ENCODE data around the gene FAM25G. TPM values are rescaled to one million over a fixed set of nuclear protein-coding genes. Genes with fewer than 3 reads are reported as not detected.

FAM25G gene
- total RNA-seq, 1 donor from 2014 or later = not detected

GRCh38 chr10:47443145-47443544 is 48.4 kb downstream of the FAM25G start:
- H3K9me3 Mint-ChIP-seq (ENCODE audit: unreplicated experiment) = no peaks in the 10 kb centered on the region
- H3K36me3 Mint-ChIP-seq (ENCODE audit: low read depth, unreplicated experiment) = peaks cover 6% of the 10 kb centered on the region
- peaks cover 5% of the 10 kb centered on the region for H3K4me1 Mint-ChIP-seq (ENCODE audit: unreplicated experiment)
- H3K4me3 Mint-ChIP-seq (ENCODE audit: unreplicated experiment) = no peak overlapping the region
- DNase-seq (ENCODE audit: low spot score) = no peak
- no peak for TF ChIP-seq CTCF (IDR thresholded peaks at IDR 0.05; ENCODE audit: unreplicated experiment)
- H3K27ac Mint-ChIP-seq (ENCODE audit: unreplicated experiment) = no peak overlapping the region
- H3K27me3 Mint-ChIP-seq (ENCODE audit: unreplicated experiment) = peaks cover 11% of the 10 kb centered on the region

DNA sequence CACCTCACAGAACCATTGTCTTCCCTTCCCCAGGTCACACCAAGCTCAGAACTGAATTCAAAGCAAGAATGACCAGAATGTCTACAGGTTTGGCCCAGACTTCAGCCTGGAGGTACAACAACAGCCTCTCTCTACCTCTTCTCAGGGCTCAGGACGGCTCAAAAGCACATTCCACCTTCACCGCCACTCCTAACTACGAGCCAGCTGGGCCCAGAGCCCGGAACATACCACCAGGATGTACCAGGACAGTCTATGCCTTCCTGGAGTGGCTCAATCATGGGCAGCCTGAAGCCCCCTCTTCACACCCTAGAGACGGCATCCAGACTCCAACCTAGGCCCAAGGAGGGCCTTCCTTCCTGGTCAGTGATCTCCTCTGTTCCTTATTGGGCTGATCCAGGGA is 49.1 kb downstream of the FAM25G start:
- H3K27me3 Mint-ChIP-seq (ENCODE audit: unreplicated experiment) = peaks cover 7% of the 10 kb centered on the region
- no peaks in the 10 kb centered on the region for H3K9me3 Mint-ChIP-seq (ENCODE audit: unreplicated experiment)
- H3K36me3 Mint-ChIP-seq (ENCODE audit: low read depth, unreplicated experiment) = peaks cover 6% of the 10 kb centered on the region
- DNase-seq (ENCODE audit: low spot score) = no peak
- no peak overlapping the region for H3K27ac Mint-ChIP-seq (ENCODE audit: unreplicated experiment)
- H3K4me1 Mint-ChIP-seq (ENCODE audit: unreplicated experiment) = no peaks in the 10 kb centered on the region
- H3K4me3 Mint-ChIP-seq (ENCODE audit: unreplicated experiment) = no peak overlapping the region
- TF ChIP-seq CTCF (IDR thresholded peaks at IDR 0.05; ENCODE audit: unreplicated experiment) = no peak

DNA sequence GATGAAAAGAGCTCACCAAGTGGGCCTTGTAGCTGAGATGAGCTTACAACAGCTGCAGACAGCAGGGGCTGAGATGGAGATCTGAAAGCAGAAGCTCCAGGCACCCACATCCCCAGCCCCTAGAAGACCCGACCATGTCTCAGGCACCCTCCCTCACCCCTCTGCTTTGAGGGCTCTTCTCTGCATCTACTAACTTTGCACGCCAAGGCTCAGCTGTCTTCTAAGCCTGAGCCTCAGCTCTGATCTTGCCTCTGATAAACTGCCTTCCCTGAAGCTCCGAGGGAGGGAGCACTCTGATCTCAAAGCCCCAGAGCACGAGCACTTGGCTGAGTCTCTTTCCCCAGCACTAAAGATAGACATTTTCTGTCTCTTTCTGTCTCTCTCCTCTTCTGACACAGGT is 49.6 kb downstream of the FAM25G start:
- peaks cover 6% of the 10 kb centered on the region for H3K36me3 Mint-ChIP-seq (ENCODE audit: low read depth, unreplicated experiment)
- no peak for TF ChIP-seq CTCF (IDR thresholded peaks at IDR 0.05; ENCODE audit: unreplicated experiment)
- H3K27ac Mint-ChIP-seq (ENCODE audit: unreplicated experiment) = no peak overlapping the region
- peaks cover 6% of the 10 kb centered on the region for H3K27me3 Mint-ChIP-seq (ENCODE audit: unreplicated experiment)
- no peak overlapping the region for H3K4me3 Mint-ChIP-seq (ENCODE audit: unreplicated experiment)
- H3K9me3 Mint-ChIP-seq (ENCODE audit: unreplicated experiment) = no peaks in the 10 kb centered on the region
- H3K4me1 Mint-ChIP-seq (ENCODE audit: unreplicated experiment) = no peaks in the 10 kb centered on the region
- DNase-seq (ENCODE audit: low spot score) = no peak

- DNase-seq (ENCODE audit: low spot score) = no peak
These were observed 51.3 kb downstream of the FAM25G start for GRCh38 chr10:47440207-47440606.

More at GRCh38 chr10:47440207-47440606, 51.3 kb downstream of the FAM25G start:
- no peak for TF ChIP-seq CTCF (IDR thresholded peaks at IDR 0.05; ENCODE audit: unreplicated experiment)
- Mint-ChIP-seq H3K9me3 (ENCODE audit: unreplicated experiment) (no peaks in the 10 kb centered on the region), H3K36me3 (ENCODE audit: low read depth, unreplicated experiment) (peaks cover 2% of the 10 kb centered on the region), H3K27me3 (ENCODE audit: unreplicated experiment) (peaks cover 2% of the 10 kb centered on the region), H3K27ac (ENCODE audit: unreplicated experiment) (no peak overlapping the region), H3K4me3 (ENCODE audit: unreplicated experiment) (no peak overlapping the region), H3K4me1 (ENCODE audit: unreplicated experiment) (no peaks in the 10 kb centered on the region)

Data from endothelial cell (in vitro differentiated cells).